GM10847 (cell line): ENCODE measurements around the gene PACSIN1.

Experiments used
- POLR2A ChIP-seq: IDR thresholded peaks from 2 replicates; pipeline ENCODE4 v1.6.1; 2011; ENCODE audit not compliant: insufficient read length; ENCODE audit errors: extremely low read depth

The PACSIN1 gene

DNA sequence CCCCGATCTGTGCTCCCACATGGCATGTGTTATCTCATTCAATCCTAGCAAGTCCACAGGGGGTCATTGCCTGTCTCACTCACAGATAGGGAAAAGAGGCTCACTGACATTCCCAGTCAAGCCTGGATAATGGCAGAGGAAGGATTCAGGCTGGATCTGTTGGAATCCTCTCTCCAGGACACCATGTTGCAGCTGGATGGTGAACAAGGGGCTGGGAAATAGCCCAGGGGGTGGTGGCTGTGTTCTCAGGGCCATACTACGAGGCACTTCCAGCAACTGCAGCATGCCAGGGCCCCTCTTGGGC is 95.3 kb downstream of the PACSIN1 start:
- TF ChIP-seq POLR2A, result no peak

DNA sequence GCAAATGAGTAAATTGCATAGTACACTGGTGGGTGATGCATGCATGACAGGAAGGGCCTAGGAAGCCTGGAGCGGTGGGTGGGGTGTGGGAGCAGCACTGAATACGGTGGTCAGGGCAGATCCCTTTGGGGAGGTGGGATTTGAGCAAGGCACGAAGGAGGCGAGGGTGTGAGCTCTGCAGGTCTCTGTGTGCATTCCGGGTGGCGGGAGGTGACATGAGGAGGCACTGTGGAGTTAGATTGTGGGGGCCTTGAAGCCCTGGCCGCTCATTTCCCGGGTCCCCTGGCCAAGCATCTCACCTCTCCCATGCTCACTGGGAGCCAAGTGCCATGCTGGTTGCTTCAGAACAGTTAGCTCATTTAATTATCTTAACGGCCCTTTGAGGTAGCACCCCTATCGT is 96.5 kb downstream of the PACSIN1 start:
- TF ChIP-seq POLR2A, result no peak

DNA sequence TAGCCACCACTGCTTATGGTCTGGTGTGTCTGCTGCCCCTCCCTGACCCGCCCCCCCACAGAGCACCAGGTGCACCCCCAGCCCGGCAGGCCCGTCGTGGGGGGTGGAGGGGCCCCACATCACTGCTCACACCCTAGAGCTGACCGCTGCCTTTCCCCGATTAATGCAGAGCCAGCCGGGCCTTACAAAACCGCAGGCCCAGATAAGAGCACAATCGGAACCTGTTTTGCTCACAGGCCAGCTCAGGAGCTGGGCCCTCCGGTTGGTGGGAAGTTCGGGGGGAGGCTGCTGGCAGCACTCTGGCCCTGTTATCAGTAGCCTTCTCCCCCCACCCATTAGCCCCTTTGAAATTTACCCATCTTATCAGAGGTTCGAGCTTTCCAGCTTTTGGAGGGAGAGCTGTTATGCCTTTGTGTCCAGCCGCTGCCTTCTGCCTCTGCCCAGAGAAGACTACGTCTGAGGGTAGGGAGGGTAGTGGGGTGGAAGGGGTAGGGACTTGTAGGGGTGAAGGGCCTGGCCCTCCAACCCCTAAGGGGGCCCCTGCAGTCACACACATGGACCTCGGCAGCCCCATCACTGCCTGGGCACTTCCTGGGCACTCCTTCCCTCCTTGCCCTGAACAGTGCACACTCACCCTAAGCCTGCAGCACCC is 97.1 kb downstream of the PACSIN1 start:
- TF ChIP-seq POLR2A, result no peak

DNA sequence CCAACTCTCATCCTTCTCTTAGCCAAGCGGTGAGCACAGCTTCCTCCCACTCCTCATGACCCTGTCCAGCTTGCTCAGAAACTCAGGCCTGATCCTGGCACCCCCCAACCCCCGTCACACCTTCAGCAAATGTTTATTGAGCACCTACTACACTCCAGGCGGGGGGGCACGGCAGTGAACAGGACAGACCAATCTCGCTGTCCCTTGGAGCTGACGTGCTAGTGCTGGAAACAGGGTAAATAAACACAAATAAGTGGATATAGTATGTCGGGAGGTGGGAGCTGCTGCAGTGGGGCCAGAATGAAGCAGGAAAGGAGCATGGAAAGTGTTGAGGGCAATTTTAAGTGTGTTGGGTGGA is 97.6 kb downstream of the PACSIN1 start:
- no peak for TF ChIP-seq POLR2A

DNA sequence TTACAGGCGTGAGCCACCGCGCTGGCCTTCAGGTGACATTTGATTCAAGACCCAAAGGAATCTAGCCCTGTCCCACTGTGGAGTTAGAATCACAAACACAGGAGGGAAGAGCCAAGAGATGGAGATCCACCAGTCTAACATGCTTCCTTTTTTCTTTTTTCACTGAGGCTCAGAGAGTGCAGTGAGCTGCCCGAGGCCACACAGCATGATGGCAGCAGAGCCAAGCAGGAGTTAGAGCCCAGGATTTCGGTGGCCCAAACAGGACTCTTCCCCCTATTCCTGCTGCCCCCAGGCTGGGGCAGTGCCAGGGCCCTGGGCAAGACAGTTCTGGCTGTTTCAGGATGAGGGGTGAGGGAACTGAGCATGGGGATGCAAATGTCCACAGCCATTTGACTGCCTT is 98.3 kb downstream of the PACSIN1 start:
- TF ChIP-seq POLR2A, result no peak

DNA sequence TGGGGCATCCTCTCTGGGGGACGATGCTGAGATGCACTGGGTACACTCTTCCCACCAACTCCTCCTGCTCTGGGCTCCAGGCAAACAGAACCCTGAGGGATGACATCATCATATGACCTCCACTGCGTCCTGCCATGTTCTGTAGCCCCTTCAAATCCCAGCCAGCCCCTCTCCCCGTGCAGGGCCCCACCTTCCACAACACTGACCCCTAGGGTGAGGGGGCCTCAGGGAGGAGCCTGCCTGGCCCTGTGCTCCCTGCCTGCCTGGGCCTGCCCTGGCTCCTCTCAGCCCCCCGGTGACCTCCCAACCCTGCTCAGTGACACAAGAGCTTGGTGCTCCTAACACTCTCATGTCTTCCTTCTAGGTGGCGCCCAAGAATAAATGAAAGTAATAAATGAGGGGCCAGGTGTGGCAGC is 99.9 kb downstream of the PACSIN1 start:
- TF ChIP-seq POLR2A, result no peak

DNA sequence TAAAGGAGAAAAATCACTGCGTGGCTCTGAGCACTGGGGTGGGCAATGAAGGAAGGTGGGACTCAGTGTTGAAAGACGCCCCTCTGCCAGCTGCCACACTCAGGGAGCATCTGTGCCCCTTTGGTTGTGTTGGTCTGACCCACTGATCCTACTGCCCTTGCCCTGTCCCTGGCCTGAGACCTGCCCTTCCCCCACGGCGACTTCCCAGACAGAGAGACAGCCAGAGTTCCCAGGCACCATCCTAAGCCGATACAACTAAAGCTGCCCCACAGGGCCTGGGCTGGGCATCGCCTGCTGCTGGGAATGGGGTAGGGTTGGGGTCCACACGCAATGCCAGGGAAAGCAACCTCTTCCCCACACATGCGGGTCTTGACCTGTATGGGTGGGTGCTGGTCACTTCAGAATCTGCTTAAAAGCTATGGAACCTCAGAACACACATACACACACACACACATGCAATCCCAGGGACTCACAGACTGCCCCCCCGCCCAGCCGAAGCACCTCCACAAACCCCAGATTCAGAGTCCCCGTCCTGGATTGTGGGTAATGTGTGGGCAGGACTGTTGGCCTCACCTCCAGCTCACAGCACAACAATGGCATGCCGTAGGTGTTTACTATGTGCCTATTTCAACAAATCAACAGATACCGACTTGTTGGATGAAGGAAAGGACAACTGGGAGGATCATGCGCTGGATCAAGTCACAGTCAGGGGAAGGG is 101.1 kb downstream of the PACSIN1 start:
- TF ChIP-seq POLR2A, result no peak

DNA sequence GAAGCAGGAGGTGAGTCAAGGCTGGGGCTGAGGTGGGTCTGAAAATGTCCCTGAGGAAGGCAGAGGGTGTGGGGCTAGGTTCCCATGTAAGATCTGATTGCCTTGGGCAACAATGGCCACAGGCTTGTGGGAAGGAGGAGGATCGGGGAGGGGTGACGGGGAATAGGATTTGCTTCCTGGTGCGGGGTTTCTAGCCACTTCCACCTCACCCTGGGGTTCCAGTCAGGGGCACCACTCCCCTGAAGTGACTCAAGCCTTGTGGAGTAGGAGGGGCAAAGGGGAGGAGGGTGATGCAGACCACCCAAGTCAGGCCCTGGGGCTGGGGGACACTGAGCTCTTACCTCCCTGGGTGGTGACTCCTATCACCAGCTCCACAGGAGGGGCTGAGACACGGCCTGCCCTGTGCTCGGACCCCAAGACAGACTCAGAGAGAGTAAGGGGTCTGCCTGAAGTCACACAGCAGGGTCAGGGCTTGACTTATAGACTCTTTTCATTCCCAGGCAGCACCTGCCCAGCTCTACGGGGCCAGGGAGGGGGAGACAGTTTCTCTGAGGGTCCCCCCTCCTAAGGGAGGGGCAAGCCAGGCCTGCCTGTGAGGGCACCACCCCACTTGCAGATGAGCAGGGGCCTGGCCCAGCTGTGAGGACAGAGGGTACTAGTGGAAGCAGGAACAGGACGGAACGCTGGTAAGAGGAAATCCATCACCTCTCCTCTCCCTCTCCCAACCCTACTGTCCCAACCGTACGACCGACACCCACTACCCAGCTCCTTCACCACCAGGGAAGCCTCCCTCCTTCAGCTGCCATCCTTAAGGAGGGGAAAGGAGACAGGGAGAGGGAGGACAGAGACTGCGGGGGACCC is 102.7 kb downstream of the PACSIN1 start:
- TF ChIP-seq POLR2A, result no peak

DNA sequence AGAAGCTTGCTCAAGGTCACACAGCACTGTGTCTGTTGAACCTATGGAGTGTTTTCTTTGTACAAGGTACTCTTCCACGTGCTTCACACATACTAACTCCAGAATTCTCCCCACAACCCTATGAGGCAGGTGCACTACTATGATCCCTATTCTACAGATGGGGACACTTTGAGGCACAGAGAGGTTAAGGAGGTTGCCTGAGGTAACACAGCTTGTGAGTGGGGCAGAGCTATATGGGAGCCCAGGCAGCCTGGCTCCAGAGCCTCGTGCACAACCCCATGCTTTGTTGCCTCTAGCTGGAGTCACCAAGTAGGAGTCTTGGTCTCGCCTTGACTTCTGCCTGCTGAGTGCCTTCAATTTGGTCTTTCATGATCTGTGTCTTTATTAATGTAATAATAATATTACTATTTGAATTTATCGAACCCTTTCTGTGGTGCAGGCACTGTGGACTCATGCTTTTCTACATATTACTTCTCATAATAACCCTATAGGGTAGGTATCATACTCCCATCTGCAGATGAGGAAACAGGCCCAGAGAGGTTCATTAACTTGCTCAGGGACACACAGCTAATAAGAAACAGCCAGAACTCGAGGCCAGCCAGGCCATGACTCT is 103.6 kb downstream of the PACSIN1 start:
- no peak for TF ChIP-seq POLR2A

DNA sequence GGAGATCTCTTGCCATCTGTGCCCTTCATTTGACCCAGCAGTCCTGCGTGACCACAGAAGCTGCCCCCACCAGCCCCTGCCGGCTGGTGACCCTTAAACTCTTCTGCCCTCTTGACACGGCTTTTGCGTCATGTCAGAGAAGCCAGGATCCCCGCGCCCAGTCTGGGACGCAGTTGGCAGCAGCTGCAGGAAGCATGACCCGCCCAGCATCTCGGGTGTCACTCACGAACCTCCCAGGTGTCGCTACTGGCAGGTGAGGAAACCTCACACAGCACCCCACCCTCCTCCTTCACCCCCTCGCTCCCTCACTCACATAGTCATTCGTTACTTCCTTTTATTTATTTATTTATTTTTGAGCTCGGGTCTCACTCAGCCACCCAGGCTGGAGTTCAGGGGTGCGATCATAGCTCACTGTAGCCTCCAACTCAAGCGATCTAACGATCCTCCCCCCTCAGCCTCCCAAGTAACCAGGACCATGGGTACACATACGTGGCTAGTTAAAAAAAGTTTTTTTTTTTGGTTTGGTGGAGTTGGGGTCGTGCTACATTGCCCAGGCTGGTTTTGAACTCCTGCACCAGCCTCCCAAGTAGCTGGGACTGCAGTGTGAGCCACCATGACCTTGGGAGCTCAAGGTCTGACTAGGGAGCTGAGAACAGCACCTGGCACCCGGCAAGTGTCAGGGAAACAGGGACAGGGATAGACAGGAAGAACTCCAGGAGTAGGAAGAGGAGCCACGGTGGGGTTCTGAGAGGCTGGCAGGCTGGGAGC is 104.4 kb downstream of the PACSIN1 start:
- no peak for TF ChIP-seq POLR2A

DNA sequence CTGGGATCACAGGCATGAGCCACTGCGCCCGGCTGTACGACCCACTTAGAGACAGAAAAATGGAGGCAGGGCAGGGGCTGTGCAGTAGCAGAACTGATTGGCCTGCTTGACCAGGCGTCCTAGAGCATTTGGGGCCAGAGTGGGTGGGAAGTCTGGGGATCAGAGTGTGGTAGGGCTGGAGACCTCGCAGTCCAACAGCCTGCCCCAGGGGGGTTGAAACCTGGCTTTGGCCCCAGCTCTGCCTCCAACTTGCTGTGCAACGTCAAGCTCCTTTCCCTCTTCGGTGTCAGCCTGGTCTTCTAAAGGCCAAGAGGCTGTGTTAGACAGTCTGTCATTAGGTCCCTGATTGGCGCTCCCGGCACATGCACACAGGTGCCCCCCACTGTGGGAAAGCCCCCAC is 105.5 kb downstream of the PACSIN1 start:
- TF ChIP-seq POLR2A, result no peak

DNA sequence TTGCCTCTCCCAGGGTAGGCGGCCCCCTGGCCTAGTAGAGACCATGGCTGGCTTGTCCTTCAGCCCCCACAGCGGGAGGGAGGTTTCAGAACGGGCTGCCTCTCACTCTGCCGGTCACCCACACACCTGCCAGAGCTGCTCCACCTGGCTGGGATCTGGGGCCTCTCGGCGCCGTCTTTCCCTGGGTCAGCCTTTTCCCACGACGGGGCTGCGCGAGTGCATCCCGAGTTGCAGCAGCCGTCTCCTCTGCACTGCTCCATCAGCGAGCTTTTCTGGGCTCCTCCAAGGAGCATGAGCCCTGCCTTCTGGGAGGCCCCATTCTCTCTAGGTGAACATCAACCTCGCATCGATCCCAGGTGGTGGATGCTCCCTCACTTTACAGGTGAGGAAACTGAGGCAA is 106.1 kb downstream of the PACSIN1 start:
- TF ChIP-seq POLR2A, result no peak

DNA sequence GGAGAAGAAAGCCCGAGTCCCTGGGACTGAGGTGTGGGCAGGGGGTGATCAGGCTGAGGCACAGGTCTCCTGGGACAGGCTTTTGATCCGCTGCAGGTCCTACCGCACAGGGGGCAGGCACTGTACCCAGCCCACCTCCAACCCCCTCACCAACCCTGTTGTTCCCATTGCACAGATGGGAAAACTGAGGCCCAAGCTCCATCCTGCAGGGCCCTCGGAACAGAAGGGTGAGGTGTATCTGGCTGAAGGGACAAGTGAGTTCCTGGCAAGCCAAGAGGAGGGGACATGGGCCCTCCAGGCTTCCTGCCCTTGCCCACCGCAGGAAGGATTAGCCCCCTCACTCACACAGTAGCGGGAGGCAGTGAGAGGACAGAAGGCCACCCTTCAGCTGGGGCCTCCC is 106.7 kb downstream of the PACSIN1 start:
- TF ChIP-seq POLR2A, result no peak

DNA sequence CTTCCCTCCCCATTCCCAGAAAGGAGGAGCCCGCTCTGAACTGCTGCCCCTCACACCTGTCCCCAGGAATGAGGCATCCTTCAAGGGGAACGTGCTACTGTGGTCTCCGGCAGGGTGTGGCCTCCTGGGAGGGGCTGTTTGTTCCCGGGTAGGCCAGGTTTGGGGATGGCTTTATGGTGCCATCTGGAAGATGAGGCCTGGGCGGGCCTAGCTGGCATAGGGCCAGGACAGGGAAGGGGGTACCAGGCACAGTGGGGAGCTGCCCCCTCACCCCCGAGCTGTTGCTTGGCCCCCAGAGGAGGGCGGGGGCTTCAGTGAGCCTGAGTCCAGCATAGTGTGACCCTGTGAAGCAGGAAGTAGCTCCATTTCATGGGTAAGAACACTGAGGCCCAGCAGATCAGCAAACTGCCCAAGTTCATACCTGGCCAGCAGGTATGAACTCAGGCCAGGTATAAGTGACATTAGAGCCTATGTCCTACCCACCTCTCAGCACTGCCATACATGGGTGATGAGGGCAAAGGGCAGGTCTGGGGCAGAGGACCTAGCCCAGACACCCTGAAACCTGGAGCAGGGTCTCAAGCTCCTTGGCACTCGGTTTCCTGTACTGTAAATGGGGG is 107.8 kb downstream of the PACSIN1 start:
- TF ChIP-seq POLR2A, result no peak
